Stomach (tissue), 9 donors: ENCODE results near the gene PDCD7. TPM values are rescaled to one million over a fixed set of nuclear protein-coding genes. Genes with fewer than 3 reads are reported as not detected.
"Not testable (repeated sequence)": the region's sequence is repeated elsewhere in the genome, so short reads cannot be mapped to it uniquely, and the experiment has no call there.

Source experiments
- DNase-seq, 2 donors: peaks; one replicate each; pipeline versions ENCODE4 v3.0.0 to v3.0.0-alpha.2; 2013 to 2019
- H3K27ac ChIP-seq, 5 donors: fragments of 200-600 bp in 4 of 5; sonication (generic) in 4 of 5; one replicate each; pipeline ENCODE4 v1.5.1; 2013 to 2019; ENCODE audit warnings: mild to moderate bottlenecking in 1 of 5, moderate library complexity in 1 of 5
- H3K27me3 ChIP-seq, 3 donors: fragments of 200-600 bp; sonication (generic); one replicate each; pipeline ENCODE4 v1.5.1; 2017 to 2019; ENCODE audit warnings: mixed run types in 1 of 3
- H3K36me3 ChIP-seq, 4 donors: fragments of 200-600 bp; sonication (generic); 1 replicate in 3 of 4; 2 replicates in 1 of 4; pipeline ENCODE4 v1.5.1; 2016 to 2019
- H3K4me1 ChIP-seq, 4 donors: fragments of 200-600 bp; sonication (generic); one replicate each; pipeline ENCODE4 v1.5.1; 2016 to 2019
- H3K4me3 ChIP-seq, 4 donors: fragments of 200-600 bp; sonication (generic) in 3 of 4; one replicate each; pipeline ENCODE4 v1.5.1; 2016 to 2019; ENCODE audit warnings: mild to moderate bottlenecking in 1 of 4
- H3K9me3 ChIP-seq, 4 donors: fragments of 200-600 bp; sonication (generic); one replicate each; pipeline ENCODE4 v1.5.1; 2016 to 2019
- CTCF ChIP-seq, 7 experiments: fragments of 450-650 bp in 4 of 7; fragments of 200-600 bp in 3 of 7; sonication (generic) in 3 of 7; IDR thresholded peaks; one replicate each; pipeline ENCODE4 v1.5.1; 2016 to 2019; ENCODE audit warnings: antibody characterized with exemption in 7 of 7, control low read depth in 2 of 7, mild to moderate bottlenecking in 1 of 7
- EP300 ChIP-seq: sonication (generic); formaldehyde crosslinking; IDR thresholded peaks from one replicate; pipeline ENCODE4 v1.6.1; 2017; ENCODE audit warnings: antibody characterized with exemption
- POLR2A ChIP-seq, 4 donors: fragments of 450-650 bp; IDR thresholded peaks; one replicate each; pipeline ENCODE4 v1.6.1; 2016; ENCODE audit warnings: antibody characterized with exemption in 4 of 4, control low read depth in 2 of 4, mild to moderate bottlenecking in 1 of 4, moderate library complexity in 1 of 4
- POLR2AphosphoS5 ChIP-seq, 3 donors: sonication (generic); formaldehyde crosslinking; IDR thresholded peaks; one replicate each; pipeline ENCODE4 v1.6.1; 2016; ENCODE audit warnings: antibody characterized with exemption in 3 of 3
- whole genome bisulfite sequencing, 5 donors: extraction: QIAGEN DNeasy Blood & Tissue Kit in 3 of 5; methylation state at CpG; one replicate each; pipeline versions ENCODE4 v1.1.5 to v1.1.7; 2013 to 2018; 5-methylcytosine and 5-hydroxymethylcytosine counted together
- intact Hi-C: fragments of 100-400 bp; cut with DNase I; formaldehyde crosslinking; loops from one replicate; pipeline ENCODE4 v1.15.1; 2023; ENCODE audit warnings: low total_unique reads
- polyA plus RNA-seq, 3 donors: library from polyadenylated mRNA; stranded (reverse); fragments of 200-250 nt; gene quantifications; one replicate each; pipeline ENCODE4 v1.2.3, GENCODE V29; 2013
- total RNA-seq, 5 donors: library from RNA; depleted of rRNA; stranded (reverse); fragments of >200 nt; gene quantifications; one replicate each; pipeline versions ENCODE4 v1.1.0 to v1.2.3, GENCODE V29; 2014 to 2016
- donor health status: healthy with polysubstance abuse.
- donor health status: Bipolar disorder and iron deficiency.
- donor health status: healthy.

PDCD7 gene
- total and polyA plus RNA-seq, 8 donors: 10.7 to 127 (median 17.0) TPM

GRCh38 chr15:65146438-65146837, 12.8 kb upstream of the PDCD7 start:
- no peaks in the 10 kb centered on the region for H3K9me3 ChIP-seq
- H3K36me3 ChIP-seq: peaks cover 30 to 50% (median 47%) of the 10 kb centered on the region in 4 donors
- H3K4me3 ChIP-seq: no peak overlapping the region
- 80 to 91% (median 83%) methylated on average over 4 of the region's 4 CpGs for WGBS, 5 donors
- H3K27ac ChIP-seq: no peak overlapping the region
- no peak for DNase-seq
- no peaks in the 10 kb centered on the region for H3K27me3 ChIP-seq
- no peak for TF ChIP-seq CTCF (IDR thresholded peaks at IDR 0.05)
- TF ChIP-seq POLR2A (IDR thresholded peaks at IDR 0.05): no peak
- TF ChIP-seq POLR2AphosphoS5 (IDR thresholded peaks at IDR 0.05): no peak
- TF ChIP-seq EP300: no peak
- intact Hi-C loops: no loop called here
- H3K4me1 ChIP-seq: no peaks in the 10 kb centered on the region

- H3K9me3 ChIP-seq, H3K36me3 ChIP-seq, H3K4me3 ChIP-seq, intact Hi-C loops, DNase-seq, H3K27ac ChIP-seq, H3K27me3 ChIP-seq: not testable (repeated sequence)
- 91 to 95% (median 93%) methylated on average over 6 of the region's 6 CpGs for WGBS, 5 donors
- H3K4me1 ChIP-seq: peaks cover 0 to 11% (median 8%) of the 10 kb centered on the region in 4 donors
These were observed 5.0 kb upstream of the PDCD7 start for GRCh38 chr15:65138631-65139030.

- 95 to 99% (median 98%) methylated on average over 4 of the region's 4 CpGs for WGBS, 5 donors
- H3K27ac ChIP-seq, H3K9me3 ChIP-seq, H3K4me3 ChIP-seq, H3K27me3 ChIP-seq, H3K36me3 ChIP-seq, intact Hi-C loops, DNase-seq: not testable (repeated sequence)
- H3K4me1 ChIP-seq: peaks cover 0 to 12% (median 9%) of the 10 kb centered on the region in 4 donors
These were observed 4.3 kb upstream of the PDCD7 start for GRCh38 chr15:65137893-65138292.

- H3K27ac ChIP-seq, H3K36me3 ChIP-seq: not testable (repeated sequence)
- WGBS, 5 donors: 89 to 96% (median 96%) methylated on average over 5 to 7 of the region's 7 CpGs
These were observed 3.5 kb upstream of the PDCD7 start for GRCh38 chr15:65137089-65137488.

GRCh38 chr15:65134538-65134937, 930 bp upstream of the PDCD7 start:
- no peaks in the 10 kb centered on the region for H3K27me3 ChIP-seq
- peaks cover 0 to 15% (median 11%) of the 10 kb centered on the region in 4 donors for H3K36me3 ChIP-seq
- WGBS, 5 donors: 89 to 97% (median 91%) methylated on average over 8 of the region's 8 CpGs
- no peak overlapping the region for H3K27ac ChIP-seq
- no peak for DNase-seq
- peaks cover 0 to 5% (median 0%) of the 10 kb centered on the region in 4 donors for H3K9me3 ChIP-seq
- H3K4me3 ChIP-seq: peak overlapping the region in 1 of 4 donors; percentile 96
- H3K4me1 ChIP-seq: peaks cover 23 to 40% (median 34%) of the 10 kb centered on the region in 4 donors
- TF ChIP-seq POLR2AphosphoS5 (IDR thresholded peaks at IDR 0.05) (no peak), EP300 (no peak), POLR2A (IDR thresholded peaks at IDR 0.05) (no peak), CTCF (IDR thresholded peaks at IDR 0.05) (no peak)
- intact Hi-C loops: no loop called here

More at GRCh38 chr15:65137089-65137488, 3.5 kb upstream of the PDCD7 start:
- H3K4me1 ChIP-seq: peaks cover 6 to 20% (median 16%) of the 10 kb centered on the region in 4 donors
- H3K9me3 ChIP-seq, H3K4me3 ChIP-seq, intact Hi-C loops, DNase-seq, H3K27me3 ChIP-seq: not testable (repeated sequence)

GRCh38 chr15:65132878-65133547, 595 bp downstream of the PDCD7 start:
- Histone ChIP-seq H3K9me3 (peaks cover 0 to 5% (median 0%) of the 10 kb centered on the region in 4 donors), H3K4me1 (peaks cover 23 to 44% (median 34%) of the 10 kb centered on the region in 4 donors), H3K4me3 (peak overlapping the region; percentile 94 to 98 (median 96)), H3K36me3 (peaks cover 14 to 31% (median 25%) of the 10 kb centered on the region in 4 donors), H3K27ac (peak overlapping the region; percentile 86 to 96 (median 93)), H3K27me3 (no peaks in the 10 kb centered on the region)
- peak; percentile 45 to 75 for DNase-seq
- TF ChIP-seq POLR2A (IDR thresholded peaks at IDR 0.05): no peak
- TF ChIP-seq POLR2AphosphoS5 (IDR thresholded peaks at IDR 0.05): no peak
- no peak for TF ChIP-seq CTCF (IDR thresholded peaks at IDR 0.05)
- no peak for TF ChIP-seq EP300
- WGBS, 5 donors: 0 to 1% (median 0%) methylated on average over 21 to 93 of the region's 93 CpGs
- intact Hi-C loops: no loop called here
